HPDE6-E6E7 (cell line): ENCODE results near the gene LENG8.
"Not testable (repeated sequence)": the region's sequence is repeated elsewhere in the genome, so short reads cannot be mapped to it uniquely, and the experiment has no call there.

Source experiments
- DNase-seq: peaks from one replicate; pipeline ENCODE4 v3.0.0; 2011; ENCODE audit warnings: missing footprints; ENCODE audit errors: extremely low spot score

Gene LENG8

DNA sequence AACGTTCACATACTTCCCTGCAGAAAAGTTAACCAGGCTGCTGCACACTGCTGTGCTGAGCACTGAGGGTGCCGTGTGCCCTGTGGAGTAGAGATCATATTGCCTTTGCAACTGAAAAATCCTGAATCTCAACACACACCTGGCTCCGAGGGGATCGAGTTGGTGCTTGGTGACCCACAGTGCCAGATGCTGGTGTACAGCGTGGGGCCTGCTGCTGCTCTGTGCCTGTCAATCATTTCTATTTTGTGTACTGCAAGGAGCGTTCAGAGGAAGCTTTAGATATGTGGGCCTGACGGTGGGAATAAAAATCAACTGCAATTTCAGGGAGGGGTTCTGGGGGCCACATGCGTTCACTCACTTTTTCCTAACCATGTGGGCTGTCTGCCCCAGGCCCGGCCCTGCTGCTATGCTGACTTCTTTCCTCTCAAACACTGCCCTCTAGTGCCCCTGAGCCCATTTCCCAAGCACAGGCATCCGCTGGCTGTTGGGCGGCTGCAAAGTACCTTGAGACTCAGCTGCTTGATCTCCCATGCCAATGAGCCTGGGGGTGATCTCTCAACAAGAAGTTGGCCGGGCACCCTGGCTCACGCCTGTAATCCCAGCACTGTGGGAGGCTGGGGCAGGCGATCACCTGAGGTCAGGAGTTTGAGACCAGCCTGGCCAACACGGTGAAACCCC is 9.7 kb upstream of the LENG8 start:
- DNase-seq: no peak

DNA sequence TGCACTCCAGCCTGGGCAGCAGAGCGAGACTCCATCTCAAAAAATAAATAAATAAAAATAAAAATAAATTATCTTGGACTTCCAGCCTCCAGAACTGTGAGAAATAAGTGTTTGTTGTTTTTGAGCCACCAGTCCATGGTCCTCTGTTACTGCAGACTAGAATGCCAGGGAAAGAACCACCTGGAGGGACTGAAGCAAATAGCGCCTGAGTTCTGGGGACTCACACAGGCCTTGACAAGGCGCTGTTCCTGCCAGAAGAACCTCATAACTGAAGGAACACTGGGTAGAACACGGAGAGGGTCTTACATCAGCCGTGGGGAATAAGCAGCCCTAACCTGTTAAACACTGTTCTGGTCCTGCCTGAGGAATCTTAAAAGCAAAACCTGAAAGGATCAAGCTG is 8.4 kb upstream of the LENG8 start:
- DNase-seq: no peak

DNA sequence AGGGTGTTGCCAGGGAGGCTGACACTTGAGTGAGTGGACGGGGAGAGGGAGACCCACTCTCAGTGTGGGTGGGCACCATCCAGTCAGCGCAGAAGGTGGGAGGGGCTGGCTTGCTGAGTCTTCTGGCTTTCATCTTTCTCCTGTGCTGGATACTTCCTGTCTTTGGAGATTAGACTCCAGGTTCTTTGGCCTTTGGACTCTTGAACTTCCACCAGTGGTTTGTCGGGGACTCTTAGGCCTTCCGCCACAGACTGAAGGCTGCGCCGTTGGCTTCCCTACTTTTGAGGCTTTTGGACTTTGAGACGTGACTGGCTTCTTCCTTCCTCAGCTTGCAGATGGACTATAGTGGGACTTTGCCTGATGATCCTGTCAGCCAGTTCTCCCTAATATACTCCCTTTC is 4.3 kb upstream of the LENG8 start:
- DNase-seq: no peak

DNA sequence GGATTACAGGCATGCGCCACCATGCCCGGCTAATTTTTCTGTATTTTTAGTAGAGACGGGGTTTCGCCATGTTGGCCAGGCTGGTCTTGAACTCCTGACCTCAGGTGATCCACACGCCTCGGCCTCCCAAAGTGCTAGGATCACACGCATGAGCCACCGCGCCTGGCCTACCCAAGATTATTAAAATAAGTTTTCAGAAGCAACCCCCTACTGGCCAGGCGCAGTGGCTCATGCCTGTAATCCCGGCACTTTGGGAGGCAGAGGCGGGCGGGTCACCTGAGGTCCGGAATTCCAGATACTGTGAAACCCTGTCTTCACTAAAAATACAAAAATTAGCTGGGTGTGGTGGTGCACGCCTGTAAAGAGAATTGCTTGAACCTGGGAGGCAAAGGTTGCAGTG is 2.6 kb upstream of the LENG8 start:
- not testable (repeated sequence) for DNase-seq

DNA sequence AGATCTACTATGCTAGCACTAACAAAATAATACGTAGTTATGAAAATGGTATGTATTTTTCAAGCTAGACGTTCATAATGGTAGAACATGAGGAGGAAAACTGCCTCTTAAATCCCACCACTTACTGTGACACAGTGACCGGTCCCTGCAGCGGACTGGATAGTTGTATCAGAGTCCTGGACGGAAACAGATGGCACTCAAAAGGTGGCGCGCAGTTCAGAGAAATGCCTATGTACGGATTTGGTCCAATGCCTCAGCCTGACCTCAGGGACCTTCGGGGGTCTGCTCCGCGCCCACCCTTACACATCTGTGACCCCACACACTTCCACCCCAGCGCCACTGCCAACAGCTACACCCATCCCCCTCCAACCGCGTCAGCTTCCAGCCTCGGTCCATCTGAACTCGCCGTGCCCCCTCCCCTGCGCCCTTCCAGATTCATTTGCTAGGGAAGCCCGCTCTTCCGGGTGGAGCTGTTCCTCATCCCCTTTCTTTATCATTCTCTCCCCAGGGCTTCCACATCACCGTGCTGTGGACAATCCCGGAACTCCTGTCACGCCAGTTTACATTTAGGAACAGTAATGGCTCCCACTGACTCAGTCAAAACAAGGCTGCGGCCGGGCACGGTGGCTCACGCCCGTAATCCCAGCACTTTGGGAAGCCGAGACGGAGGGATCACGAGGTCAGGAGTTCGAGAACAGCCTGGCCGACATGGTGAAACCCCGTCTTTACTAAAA is 792 bp upstream of the LENG8 start:
- DNase-seq: no peak

DNA sequence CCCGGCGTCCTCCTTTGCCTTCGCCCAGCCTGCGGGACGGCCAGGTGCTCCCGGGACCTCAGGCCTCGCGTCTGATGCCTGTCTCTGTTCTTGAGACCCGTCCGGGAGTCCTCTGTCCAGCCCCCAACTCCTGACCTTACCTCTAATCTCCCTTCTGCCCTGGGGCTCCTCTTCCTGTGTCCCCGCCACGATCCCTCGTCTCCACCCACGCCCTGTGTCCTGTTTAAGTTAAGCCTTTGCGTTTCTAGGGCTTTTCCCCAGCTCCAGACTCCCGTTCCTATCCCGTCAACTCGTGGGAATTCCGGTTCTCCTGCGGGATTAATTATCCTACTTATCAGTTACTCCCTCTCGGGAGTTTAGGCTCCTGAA is 686 bp downstream of the LENG8 start:
- DNase-seq: no peak

DNA sequence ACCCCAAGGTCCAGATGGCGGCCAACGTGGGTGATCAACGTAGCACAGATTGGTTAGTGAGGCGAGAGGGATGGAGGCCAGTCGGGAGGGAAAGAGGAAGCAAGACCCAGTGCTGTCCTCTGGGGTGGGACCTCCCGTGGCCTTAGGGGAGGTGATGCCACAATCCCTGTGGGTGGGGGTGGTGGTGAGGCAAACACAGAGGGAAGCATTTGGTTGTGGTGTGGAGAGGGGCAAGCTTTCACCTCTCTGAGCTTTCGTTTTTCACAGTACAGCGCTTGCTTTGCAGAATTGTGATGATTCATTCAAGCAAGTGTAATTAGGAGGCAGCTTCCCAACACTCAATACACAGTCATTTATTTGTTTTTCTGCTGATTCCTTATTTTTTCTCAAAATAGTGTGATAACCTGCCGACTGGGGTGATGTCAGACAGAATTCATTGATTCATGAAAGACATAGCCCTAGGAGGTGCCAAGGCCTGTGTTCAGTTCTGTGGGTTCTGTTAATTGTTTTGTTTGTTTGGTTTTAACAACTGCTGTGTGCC is 2.4 kb downstream of the LENG8 start:
- DNase-seq: no peak

DNA sequence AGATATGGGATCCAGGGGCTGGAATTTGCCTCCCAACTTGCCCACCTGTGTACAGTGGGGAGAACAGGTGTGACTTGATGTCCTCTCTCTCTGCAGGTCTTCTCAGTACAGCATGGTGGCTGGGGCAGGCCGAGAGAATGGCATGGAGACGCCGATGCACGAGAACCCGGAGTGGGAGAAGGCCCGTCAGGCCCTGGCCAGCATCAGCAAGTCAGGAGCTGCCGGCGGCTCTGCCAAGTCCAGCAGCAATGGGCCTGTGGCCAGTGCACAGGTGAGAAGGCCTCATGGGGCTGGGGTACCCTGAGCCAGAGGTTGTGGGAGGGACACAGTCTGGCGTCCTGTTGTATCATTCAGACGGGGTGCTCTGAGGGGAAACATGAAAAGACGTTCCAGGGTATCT is 3.0 kb downstream of the LENG8 start:
- no peak for DNase-seq

DNA sequence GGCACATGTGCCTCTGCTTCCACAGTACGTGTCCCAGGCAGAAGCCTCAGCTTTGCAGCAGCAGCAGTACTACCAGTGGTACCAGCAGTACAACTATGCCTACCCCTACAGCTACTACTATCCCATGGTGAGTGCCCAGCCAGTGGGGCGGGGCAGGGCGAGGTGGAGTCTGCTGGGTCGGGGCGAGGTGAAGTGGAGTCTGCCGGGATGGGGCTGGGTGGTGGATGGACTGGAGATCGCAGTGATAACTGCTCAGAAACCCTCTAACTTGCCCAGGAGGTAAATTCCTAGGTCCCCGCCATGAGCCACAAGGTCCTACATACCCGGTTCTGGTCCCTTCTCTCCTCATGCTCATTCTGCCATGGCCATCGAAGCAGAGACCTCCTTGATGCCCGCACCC is 3.6 kb downstream of the LENG8 start:
- DNase-seq: no peak

DNA sequence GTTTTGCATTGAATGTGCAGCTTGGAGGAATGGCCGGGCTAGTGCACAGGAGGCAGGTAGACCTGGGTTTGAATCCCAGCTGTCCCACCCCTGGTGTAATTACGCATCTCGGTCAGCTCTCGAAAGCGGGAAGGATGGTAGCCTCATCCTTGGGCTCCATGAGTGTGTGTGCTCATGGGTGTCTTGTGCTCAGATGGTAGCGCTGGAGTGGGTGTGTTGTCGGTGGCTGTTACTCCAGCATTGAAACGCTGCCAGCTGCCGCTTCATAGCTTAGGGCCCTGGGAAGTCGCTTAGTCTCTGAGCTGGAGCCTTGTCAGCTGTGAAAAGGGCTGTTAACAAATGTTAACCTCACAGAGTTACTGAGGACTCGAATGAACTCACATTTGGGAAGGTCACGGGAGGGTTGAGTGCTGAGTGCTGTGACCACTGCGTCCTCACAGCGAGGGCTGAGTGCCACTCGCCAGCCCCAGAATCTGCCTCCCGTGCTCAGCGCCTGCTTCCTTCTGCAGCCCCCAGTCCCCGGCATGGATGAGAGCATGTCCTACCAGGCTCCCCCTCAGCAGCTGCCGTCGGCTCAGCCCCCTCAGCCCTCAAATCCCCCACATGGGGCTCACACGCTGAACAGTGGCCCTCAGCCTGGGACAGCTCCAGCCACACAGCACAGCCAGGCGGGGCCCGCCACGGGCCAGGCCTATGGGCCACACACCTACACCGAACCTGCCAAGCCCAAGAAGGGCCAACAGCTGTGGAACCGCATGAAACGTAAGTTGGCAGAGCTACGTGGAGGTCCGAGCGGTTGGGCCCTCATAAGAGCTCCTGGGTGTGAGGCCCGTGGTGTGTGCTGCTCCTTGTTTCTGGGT is 5.2 kb downstream of the LENG8 start:
- no peak for DNase-seq

DNA sequence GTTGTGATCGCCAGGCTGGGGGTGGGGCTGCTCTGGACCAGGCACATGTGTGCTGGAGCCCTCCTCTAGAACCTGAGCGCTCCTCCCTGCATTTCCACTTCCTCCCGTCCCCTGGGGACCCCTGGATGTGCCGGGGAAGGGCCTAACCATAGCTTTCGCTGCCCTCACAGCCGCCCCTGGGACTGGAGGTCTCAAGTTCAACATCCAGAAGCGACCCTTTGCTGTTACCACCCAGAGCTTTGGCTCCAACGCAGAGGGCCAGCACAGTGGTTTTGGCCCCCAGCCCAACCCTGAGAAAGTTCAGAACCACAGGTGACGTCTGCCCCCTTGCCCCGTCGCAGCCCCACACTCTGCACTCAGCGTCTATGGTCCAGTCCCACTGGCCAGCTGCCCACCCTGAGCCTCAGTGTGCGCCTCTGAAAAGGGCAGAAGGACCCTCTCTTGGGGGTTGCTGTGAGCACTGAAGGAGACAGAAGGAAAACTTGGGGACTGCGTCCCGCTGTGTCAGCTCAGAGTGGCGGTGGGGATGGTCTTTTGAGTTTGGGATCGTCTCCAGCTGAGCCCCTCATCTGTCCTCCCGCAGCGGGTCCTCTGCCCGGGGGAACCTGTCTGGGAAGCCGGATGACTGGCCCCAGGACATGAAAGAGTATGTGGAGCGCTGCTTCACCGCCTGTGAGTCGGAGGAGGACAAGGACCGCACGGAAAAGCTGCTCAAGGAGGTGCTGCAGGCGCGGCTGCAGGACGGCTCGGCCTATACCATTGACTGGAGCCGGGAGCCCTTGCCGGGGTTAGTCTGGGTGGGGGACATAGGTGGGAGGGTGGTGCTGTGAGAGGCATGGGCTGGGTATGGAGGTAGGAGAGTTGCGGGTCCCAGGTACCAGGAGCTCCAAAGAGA is 6.0 kb downstream of the LENG8 start:
- DNase-seq: no peak

DNA sequence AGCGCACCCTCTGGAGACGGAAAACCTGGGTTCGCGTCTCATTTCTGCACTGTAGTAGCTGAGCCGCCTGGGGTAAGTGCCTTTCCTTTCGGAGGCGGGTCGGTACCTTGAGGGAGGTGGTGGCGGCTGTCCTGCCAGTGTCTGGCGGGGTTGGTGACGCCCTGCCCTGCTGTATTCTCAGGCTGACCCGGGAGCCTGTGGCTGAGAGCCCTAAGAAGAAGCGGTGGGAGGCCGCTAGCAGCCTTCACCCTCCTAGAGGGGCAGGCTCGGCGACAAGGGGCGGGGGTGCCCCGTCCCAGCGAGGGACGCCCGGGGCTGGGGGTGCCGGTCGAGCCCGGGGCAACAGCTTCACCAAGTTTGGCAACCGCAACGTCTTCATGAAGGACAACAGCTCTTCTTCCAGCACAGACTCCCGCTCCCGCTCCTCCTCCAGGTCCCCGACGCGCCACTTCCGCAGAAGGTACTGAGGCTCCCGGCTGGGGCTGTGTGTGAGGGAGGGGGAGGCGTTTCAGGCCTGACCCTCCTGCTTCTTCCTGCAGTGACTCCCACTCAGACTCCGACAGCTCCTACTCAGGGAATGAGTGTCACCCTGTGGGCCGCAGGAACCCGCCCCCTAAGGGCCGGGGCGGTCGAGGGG is 6.9 kb downstream of the LENG8 start:
- DNase-seq: no peak

DNA sequence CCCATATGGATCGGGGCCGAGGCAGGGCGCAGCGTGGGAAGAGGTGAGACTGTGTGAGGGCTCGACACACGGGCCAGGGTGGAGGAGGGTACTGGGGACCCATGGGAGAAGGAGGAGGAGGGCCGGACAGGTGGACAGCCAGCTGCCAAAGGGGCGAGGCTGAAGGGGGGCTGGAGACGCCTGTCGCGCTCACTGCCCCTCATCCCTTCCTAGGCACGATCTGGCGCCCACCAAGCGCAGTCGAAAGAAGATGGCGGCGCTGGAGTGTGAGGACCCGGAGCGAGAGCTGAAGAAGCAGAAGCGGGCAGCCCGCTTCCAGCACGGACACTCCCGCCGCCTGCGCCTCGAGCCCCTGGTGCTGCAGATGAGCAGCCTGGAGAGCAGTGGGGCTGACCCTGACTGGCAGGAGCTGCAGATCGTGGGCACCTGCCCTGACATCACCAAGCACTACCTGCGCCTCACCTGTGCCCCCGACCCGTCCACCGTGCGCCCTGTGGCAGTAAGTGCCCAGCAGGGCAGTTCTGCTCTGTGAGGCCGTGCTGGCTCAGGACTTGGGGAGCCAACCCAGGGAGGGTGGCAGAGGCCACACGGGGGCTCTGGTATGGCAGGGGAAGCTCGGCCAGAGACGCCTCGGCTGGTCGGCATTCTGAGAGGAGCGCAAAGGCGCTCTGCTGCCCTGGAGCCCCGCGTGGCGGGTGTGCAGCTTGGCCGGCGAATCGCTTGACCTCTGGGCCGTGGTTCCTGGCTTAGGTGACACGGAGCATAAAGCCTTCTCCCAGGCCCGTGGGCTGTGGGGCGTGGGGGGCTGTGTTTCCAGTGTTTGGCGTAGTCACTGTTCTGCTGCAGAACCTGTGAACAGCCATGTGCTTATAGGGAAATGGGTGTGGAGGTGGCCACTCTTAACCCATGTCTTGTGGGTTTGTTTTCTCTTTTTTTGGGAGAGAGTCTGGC is 7.7 kb downstream of the LENG8 start:
- DNase-seq: no peak

DNA sequence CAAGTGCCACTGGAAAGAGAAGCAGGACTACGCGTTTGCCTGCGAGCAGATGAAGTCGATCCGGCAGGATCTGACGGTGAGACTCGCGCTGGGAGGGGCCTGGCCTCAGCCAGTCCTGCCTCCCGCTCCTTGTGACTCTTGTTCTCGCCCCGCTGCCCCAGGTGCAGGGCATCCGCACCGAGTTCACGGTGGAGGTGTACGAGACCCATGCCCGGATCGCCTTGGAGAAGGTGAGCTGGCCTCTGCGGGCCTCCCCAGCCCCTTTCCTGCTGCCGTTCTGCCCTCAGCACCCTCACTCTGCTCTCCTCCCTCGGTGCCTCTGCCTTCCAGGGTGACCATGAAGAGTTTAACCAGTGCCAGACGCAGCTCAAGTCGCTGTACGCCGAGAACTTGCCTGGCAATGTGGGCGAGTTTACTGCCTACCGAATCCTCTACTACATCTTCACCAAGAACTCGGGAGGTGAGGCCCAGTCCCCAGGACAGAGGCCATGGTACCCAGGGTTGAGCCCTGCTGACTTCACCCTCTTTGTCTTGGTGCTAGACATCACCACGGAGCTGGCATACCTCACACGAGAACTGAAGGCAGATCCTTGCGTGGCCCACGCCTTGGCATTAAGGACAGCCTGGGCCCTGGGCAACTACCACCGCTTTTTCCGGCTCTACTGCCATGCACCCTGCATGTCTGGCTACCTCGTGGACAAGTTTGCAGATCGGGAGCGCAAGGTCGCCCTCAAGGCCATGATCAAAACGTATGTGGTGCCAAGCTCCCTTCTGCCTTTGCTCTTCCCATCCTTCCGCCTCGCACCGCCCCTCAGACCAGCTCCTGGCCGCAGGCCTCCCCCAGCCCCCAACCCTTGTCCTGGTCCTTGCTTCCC is 9.0 kb downstream of the LENG8 start:
- DNase-seq: no peak

DNA sequence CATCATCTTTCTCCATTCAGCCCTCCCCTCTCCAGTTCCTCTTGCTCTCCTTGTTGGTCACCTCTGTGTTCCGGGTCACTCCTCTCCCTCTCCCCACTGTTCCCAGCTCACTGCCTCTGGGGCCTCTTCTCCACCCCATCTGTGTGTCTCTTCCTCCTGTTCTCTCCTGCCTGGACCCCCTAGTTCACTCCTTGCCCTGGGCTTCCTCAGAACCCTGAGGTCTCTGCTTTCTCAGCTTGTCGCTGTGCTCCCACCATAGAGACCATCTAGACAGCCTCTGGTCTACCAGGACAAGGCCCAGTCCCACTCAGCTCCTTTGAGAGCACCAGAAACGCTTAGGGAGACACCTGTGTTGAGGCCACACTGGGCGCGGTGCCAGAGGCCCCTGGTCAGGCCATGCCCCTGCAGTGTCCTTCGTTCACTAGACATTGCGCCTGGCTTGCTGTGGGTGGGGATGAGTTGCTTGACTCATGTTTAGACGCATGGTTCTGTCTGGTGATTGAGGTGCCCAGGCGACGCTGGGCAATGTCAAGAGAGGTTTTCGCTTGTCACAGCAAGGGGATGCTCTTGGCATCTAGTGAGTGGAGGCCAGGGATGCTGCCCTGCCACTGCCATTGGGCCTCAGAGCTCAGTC is 9.8 kb downstream of the LENG8 start:
- no peak for DNase-seq

DNA sequence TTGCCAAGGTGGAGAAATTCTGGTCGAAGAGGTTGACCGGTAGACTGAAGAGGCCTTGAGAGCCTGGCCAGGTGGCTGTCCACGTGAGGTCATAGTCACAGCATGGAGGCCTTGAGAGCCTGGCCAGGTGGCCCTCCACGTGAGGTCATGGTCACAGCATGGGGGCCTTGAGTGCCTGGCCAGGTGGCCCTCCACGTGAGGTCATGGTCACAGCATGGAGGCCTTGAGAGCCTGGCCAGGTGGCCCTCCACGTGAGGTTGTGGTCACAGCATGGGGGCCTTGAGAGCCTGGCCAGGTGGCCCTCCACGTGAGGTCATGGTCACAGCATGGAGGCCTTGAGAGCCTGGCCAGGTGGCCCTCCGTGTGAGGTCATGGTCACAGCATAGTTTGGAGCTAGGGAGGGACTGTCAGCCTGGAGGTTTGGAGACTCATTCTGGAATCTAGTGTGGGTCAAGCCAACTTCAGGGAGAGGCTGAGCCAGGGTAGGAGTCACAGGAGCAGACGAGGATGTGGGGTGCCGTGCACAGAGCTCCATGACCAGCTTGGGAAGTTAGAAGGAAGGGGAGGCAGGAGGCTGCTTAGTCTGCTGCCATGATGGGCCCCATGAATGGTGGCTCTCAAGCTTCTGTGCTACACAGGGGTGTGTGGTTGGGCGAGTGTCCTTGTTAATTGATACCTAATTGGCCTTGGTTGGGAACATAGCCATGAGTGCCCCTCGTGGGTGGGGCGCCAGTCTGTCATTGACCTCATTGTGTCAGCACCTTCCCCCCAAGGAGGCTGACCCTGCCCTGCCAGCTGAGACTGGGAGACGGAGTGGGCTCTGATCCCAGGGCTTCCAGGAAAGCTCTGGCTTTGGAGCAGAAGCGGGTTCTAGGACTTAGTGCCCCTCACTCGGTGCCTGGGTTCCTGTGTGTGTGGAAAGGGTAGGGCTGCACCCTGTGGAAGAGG is 10.6 kb downstream of the LENG8 start:
- no peak for DNase-seq
